Measurements from ENCODE around the gene CA7. TPM values are rescaled to one million over a fixed set of nuclear protein-coding genes. Genes with fewer than 3 reads are reported as not detected.
A peak's percentile ranks its signal among the peaks of the same experiment; 100 is the strongest.

Gene CA7
- total RNA-seq, 2 experiments from 2014 or later: 0.16 TPM; not detected in 1

DNA sequence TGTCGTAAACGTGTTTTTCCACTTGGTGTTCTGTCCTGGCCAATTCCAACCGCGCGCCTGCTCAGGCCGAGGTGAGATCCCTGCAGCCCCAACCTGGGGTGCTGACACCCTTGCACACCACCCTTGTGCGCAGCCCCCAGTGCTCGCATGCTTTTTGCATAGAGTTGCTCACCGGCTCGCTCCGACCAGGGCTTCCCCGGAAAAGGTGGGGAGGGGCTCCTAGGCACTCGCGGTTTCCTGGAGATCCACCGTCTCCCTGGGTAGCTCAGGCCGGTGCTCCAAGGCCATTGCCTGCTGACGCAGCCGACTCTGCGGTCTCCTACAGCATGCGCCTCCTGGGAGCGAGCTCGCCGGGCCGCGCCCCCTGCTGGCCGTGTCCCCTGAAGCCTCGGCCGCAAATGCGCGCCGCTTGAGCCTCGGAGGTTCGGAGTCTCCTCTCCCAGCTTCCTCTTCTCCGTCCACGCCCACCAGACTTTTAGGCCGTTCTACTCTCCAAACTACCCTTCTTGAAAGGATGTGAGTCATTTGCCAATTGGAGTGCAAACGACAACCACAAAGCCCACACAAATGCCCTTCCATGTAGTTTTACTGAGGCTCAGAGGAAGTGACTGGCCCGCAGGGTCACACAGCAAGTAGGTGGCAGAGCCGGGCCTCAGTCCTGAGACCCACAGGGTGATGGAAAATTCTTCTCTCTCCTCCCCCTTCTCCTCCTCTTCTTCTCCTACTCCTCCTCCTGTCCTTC, 28.9 kb downstream of the CA7 start:
- DNase-seq (peak; percentile 95), ATAC-seq (peak; percentile 77)
- POLR2A ChIA-PET: interaction anchor here (0.6 to 1.2 kb wide), 4 partner anchors 33 to 323 kb away, joined by 3 read pairs; no protein-coding TSS in a partner anchor
- peaks cover 4% of the 10 kb centered on the region for H3K9me3 Mint-ChIP-seq (ENCODE audit: low read depth)
- intact Hi-C loops (cut with DNase I, micrococcal nuclease): loop anchor here (1.0 to 10.0 kb wide), 10 partner anchors 42 to 465 kb away; partner anchors contain the start of genes NAE1 (in 2 of the 2), CIAO2B (in 1 of the 2), CMTM3 (in 1 of the 2) and CMTM4 (in 1 of the 2)
- H3K27me3 Mint-ChIP-seq: no peaks in the 10 kb centered on the region
- peak overlapping the region; percentile 72 for H3K27ac Mint-ChIP-seq
- H3K4me3 Mint-ChIP-seq: peak overlapping the region; percentile 65
- H3K36me3 Mint-ChIP-seq (ENCODE audit: low read depth): peaks cover 4% of the 10 kb centered on the region
- H3K4me1 Mint-ChIP-seq: peaks cover 48% of the 10 kb centered on the region
- CTCF ChIA-PET: interaction anchor here (0.5 to 3.8 kb wide), 24 partner anchors 9 to 394 kb away, joined by 3 to 47 read pairs (median 4); partner anchors contain the start of genes CIAO2B and NAE1

DNA sequence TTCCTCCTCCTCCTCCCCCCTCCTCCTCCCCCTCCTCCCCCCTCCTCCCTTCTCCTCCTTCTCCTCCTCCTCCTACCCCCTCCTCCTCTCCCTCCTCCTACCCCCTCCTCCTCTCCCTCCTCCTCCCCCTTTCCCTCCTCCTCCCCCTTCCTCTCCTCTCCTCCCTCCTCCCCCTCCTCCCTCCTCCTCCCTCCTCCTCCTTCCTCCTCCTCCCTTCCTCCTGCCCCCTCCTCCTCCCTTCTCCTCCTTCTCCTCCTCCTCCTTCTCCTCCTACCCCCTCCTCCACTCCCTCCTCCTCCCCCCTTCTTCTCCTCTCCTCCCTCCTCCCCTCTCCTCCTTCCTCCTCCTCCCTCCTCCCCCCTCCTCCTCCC, 29.5 kb downstream of the CA7 start:
- Mint-ChIP-seq H3K27ac (no peak overlapping the region), H3K36me3 (ENCODE audit: low read depth) (peaks cover 4% of the 10 kb centered on the region), H3K4me3 (peak overlapping the region; percentile 34), H3K27me3 (no peaks in the 10 kb centered on the region), H3K4me1 (peaks cover 53% of the 10 kb centered on the region), H3K9me3 (ENCODE audit: low read depth) (peaks cover 4% of the 10 kb centered on the region)
- no peak for DNase-seq
- ATAC-seq: no peak
- ChIA-PET POLR2A (interaction anchor here (1.2 kb wide), 1 partner anchor 44 kb away, joined by 3 read pairs; no protein-coding TSS in a partner anchor), CTCF (interaction anchor here (0.5 to 3.8 kb wide), 18 partner anchors 8 to 319 kb away, joined by 3 to 47 read pairs (median 4); partner anchors contain the start of genes CIAO2B and NAE1)
- intact Hi-C loops (cut with DNase I, micrococcal nuclease): loop anchor here (1.0 to 10.0 kb wide), 11 partner anchors 43 to 465 kb away; partner anchors contain the start of genes NAE1 (in 2 of the 2), CIAO2B (in 1 of the 2), CMTM3 (in 1 of the 2) and CMTM4 (in 1 of the 2)

- H3K4me3 Mint-ChIP-seq: peak overlapping the region; percentile 34
- H3K9me3 Mint-ChIP-seq (ENCODE audit: low read depth): peaks cover 4% of the 10 kb centered on the region
- no peaks in the 10 kb centered on the region for H3K27me3 Mint-ChIP-seq
- intact Hi-C loops (cut with DNase I, micrococcal nuclease): loop anchor here (1.0 to 10.0 kb wide), 2 partner anchors 349 to 352 kb away; no protein-coding TSS in a partner anchor
- peaks cover 4% of the 10 kb centered on the region for H3K36me3 Mint-ChIP-seq (ENCODE audit: low read depth)
- CTCF ChIA-PET: interaction anchor here (0.6 to 3.8 kb wide), 8 partner anchors 39 to 526 kb away, joined by 3 to 47 read pairs (median 3); partner anchors contain the start of gene NAE1
- peaks cover 55% of the 10 kb centered on the region for H3K4me1 Mint-ChIP-seq
- ATAC-seq (peak; percentile 35), DNase-seq (peak; percentile 54)
- POLR2A ChIA-PET: interaction anchor here (0.6 kb wide), 1 partner anchor 364 kb away, joined by 5 read pairs; no protein-coding TSS in a partner anchor
- H3K27ac Mint-ChIP-seq: peak overlapping the region; percentile 92
These were observed 30.0 kb downstream of the CA7 start for GRCh38 chr16:66874079-66874775.

GRCh38 chr16:66878067-66878466, 33.9 kb downstream of the CA7 start:
- Mint-ChIP-seq H3K36me3 (ENCODE audit: low read depth) (peaks cover 4% of the 10 kb centered on the region), H3K27ac (peak overlapping the region; percentile 72), H3K4me3 (peak overlapping the region; percentile 28), H3K27me3 (no peaks in the 10 kb centered on the region), H3K4me1 (peaks cover 66% of the 10 kb centered on the region), H3K9me3 (ENCODE audit: low read depth) (peaks cover 4% of the 10 kb centered on the region)
- ChIA-PET POLR2A (no interaction called here), CTCF (interaction anchor here (6.6 kb wide), 1 partner anchor 47 kb away, joined by 37 read pairs; the partner anchor contains the start of gene NAE1)
- intact Hi-C loops (cut with DNase I, micrococcal nuclease): loop anchor here in 1 of 2 experiments (1.0 to 10.0 kb wide), 2 partner anchors 56 to 353 kb away; partner anchors contain the start of gene CIAO2B
- peak; percentile 53 for ATAC-seq
- peak; percentile 84 for DNase-seq

GRCh38 chr16:66880288-66881013, 36.2 kb downstream of the CA7 start, which contains the start of gene PDP2:
TSS of gene PDP2 (plus strand) at chr16:66880515. CDS start at chr16:66884285, 3,770 bp downstream.
- H3K9me3 Mint-ChIP-seq (ENCODE audit: low read depth): peaks cover 4% of the 10 kb centered on the region
- H3K4me1 Mint-ChIP-seq: peaks cover 48% of the 10 kb centered on the region

GRCh38 chr16:66881014-66881417, 36.8 kb downstream of the CA7 start:
- peaks cover 20% of the 10 kb centered on the region for H3K36me3 Mint-ChIP-seq (ENCODE audit: low read depth)
- H3K27me3 Mint-ChIP-seq: no peaks in the 10 kb centered on the region
- peaks cover 4% of the 10 kb centered on the region for H3K9me3 Mint-ChIP-seq (ENCODE audit: low read depth)
- peak; percentile 29 for DNase-seq
- ChIA-PET POLR2A (interaction anchor here (0.6 kb wide), 3 partner anchors 9 to 233 kb away, joined by 3 to 4 read pairs (median 4); no protein-coding TSS in a partner anchor), CTCF (interaction anchor here (0.6 to 6.6 kb wide), 10 partner anchors 8 to 50 kb away, joined by 3 to 37 read pairs (median 4); partner anchors contain the start of genes CA7 and NAE1)
- peaks cover 46% of the 10 kb centered on the region for H3K4me1 Mint-ChIP-seq
- intact Hi-C loops (cut with DNase I, micrococcal nuclease): loop anchor here in 1 of 2 experiments (2.0 kb wide), 2 partner anchors 54 to 130 kb away; partner anchors contain the start of genes CES2, CIAO2B and DYNC1LI2
- ATAC-seq: no peak
- H3K4me3 Mint-ChIP-seq: peak overlapping the region; percentile 90
- H3K27ac Mint-ChIP-seq: peak overlapping the region; percentile 31

More at GRCh38 chr16:66880288-66881013, 36.2 kb downstream of the CA7 start, which contains the start of gene PDP2:
- intact Hi-C loops (cut with DNase I, micrococcal nuclease): loop anchor here in 1 of 2 experiments (2.0 kb wide), 2 partner anchors 54 to 130 kb away; partner anchors contain the start of genes CES2, CIAO2B and DYNC1LI2
- DNase-seq: peak; percentile 95
- Mint-ChIP-seq H3K36me3 (ENCODE audit: low read depth) (peaks cover 17% of the 10 kb centered on the region), H3K4me3 (peak within 1 kb of the TSS; percentile 90), H3K27me3 (no peaks in the 10 kb centered on the region), H3K27ac (peak within 1 kb of the TSS; percentile 96)
- CTCF ChIA-PET: interaction anchor here (0.6 to 6.6 kb wide), 9 partner anchors 9 to 49 kb away, joined by 3 to 37 read pairs (median 4); partner anchors contain the start of genes CA7 and NAE1
- POLR2A ChIA-PET: interaction anchor here (0.6 kb wide), 2 partner anchors 10 to 28 kb away, joined by 4 read pairs; no protein-coding TSS in a partner anchor
- peak; percentile 90 for ATAC-seq

DNA sequence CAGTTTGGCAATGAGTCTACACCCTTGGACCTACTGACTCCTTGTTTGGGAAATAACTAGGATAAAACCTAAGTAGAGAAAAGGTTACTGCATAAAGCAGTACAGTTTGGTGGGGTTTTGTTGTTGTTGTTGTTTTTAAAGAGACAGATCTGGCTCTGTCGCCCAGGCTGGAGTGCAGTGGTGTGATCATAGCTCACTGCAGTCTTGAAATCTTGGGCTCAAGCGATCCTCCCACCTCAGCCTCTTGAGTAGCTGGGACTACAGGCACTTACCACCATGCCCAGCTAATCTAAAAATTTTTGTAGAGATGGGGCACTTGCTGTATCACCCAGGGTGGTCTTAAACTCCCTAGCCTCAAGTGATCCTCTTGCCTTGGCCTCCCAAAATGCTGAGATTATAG, 37.3 kb downstream of the CA7 start:
- Mint-ChIP-seq H3K27ac (no peak overlapping the region), H3K27me3 (no peaks in the 10 kb centered on the region), H3K4me1 (peaks cover 42% of the 10 kb centered on the region), H3K9me3 (ENCODE audit: low read depth) (peaks cover 1% of the 10 kb centered on the region), H3K4me3 (peak overlapping the region; percentile 90), H3K36me3 (ENCODE audit: low read depth) (peaks cover 20% of the 10 kb centered on the region)
- DNase-seq (no peak), ATAC-seq (no peak)
- CTCF ChIA-PET: interaction anchor here (0.6 to 6.6 kb wide), 7 partner anchors 8 to 56 kb away, joined by 3 to 37 read pairs (median 4); partner anchors contain the start of gene NAE1
- POLR2A ChIA-PET: interaction anchor here (0.6 to 1.0 kb wide), 2 partner anchors 18 to 232 kb away, joined by 3 to 4 read pairs; no protein-coding TSS in a partner anchor
- intact Hi-C loops (cut with DNase I, micrococcal nuclease): loop anchor here in 1 of 2 experiments (2.0 kb wide), 2 partner anchors 53 to 131 kb away; partner anchors contain the start of genes CES2, CIAO2B and DYNC1LI2

DNA sequence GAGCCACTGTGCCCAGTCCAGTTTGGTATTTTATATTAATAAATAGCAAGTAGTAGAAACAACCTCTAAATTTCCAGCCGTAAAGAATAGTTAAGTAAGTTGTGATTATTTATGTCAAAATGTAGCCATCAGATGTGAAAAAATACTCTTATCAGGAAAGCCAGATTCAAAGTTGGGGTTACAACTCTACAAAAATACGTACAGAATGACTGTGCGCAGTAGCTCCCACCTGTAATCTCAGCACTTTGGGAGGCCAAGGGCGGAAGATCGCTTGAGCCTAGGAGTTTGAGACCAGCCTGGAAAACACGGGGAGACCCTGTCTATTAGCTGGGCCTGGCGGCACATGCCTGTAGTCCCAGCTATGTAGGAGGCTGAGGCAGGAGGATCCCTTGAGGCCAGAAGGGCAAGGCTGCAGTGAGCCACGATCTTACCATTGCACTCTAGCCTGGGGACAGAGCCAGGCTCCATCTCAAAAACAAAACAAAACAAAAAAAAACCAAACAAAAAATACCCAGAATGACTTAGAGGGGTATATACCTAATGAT, 37.8 kb downstream of the CA7 start:
- H3K4me3 Mint-ChIP-seq: peak overlapping the region; percentile 90
- ChIA-PET POLR2A (interaction anchor here (1.0 kb wide), 1 partner anchor 18 kb away, joined by 4 read pairs; no protein-coding TSS in a partner anchor), CTCF (interaction anchor here (0.6 to 6.6 kb wide), 10 partner anchors 9 to 56 kb away, joined by 3 to 37 read pairs (median 4); partner anchors contain the start of gene NAE1)
- no peak for ATAC-seq
- no peak overlapping the region for H3K27ac Mint-ChIP-seq
- peaks cover 23% of the 10 kb centered on the region for H3K36me3 Mint-ChIP-seq (ENCODE audit: low read depth)
- intact Hi-C loops (cut with DNase I, micrococcal nuclease): loop anchor here in 1 of 2 experiments (2.0 kb wide), 2 partner anchors 53 to 131 kb away; partner anchors contain the start of genes CES2, CIAO2B and DYNC1LI2
- H3K4me1 Mint-ChIP-seq: peaks cover 46% of the 10 kb centered on the region
- DNase-seq: no peak
- H3K27me3 Mint-ChIP-seq: no peaks in the 10 kb centered on the region
- H3K9me3 Mint-ChIP-seq (ENCODE audit: low read depth): no peaks in the 10 kb centered on the region

DNA sequence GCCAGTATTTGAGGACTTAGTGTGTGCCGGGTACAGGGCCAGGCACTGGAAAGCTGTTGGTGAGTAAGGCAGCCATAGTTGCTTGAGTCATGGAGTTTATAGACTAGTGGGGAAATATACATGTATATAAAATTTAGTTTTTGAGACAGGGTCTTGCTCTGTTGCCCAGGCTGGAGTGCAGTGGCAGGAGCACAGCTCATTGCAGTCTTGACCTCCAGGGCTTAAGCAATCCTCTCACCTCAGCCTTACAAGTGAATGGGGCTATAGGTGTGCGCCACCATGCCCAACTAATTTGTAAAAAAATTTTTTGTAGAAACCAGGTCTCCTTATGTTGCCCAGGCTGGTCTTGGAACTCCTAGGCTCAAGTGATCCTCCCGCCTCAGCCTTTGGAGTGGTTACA, 38.5 kb downstream of the CA7 start:
- intact Hi-C loops (cut with DNase I, micrococcal nuclease): no loop called here
- ChIA-PET CTCF (interaction anchor here (0.6 to 6.6 kb wide), 6 partner anchors 8 to 219 kb away, joined by 3 to 37 read pairs (median 5); partner anchors contain the start of gene NAE1), POLR2A (no interaction called here)
- no peaks in the 10 kb centered on the region for H3K27me3 Mint-ChIP-seq
- H3K4me3 Mint-ChIP-seq: no peak overlapping the region
- H3K27ac Mint-ChIP-seq: no peak overlapping the region
- H3K9me3 Mint-ChIP-seq (ENCODE audit: low read depth): no peaks in the 10 kb centered on the region
- DNase-seq: no peak
- peaks cover 48% of the 10 kb centered on the region for H3K4me1 Mint-ChIP-seq
- H3K36me3 Mint-ChIP-seq (ENCODE audit: low read depth): peaks cover 29% of the 10 kb centered on the region
- ATAC-seq: no peak
